GM12864 (cell line): Measurements from ENCODE around the gene VWA3A.

Experiments used
- DNase-seq: peaks from one replicate; pipeline ENCODE4 v3.0.0-alpha.2; 2011; ENCODE audit warnings: low read depth
- H3K4me3 ChIP-seq: 2 replicates; pipeline ENCODE4 v1.5.1; 2011; ENCODE audit warnings: mild to moderate bottlenecking, low read depth, low read length, control low read depth
- CTCF ChIP-seq: IDR thresholded peaks from 2 replicates; pipeline ENCODE4 v1.5.1; 2011; ENCODE audit warnings: low read depth, mild to moderate bottlenecking, moderate library complexity, low read length, control low read depth, inconsistent platforms; ENCODE audit errors: missing control alignments

Gene VWA3A

GRCh38 chr16:22189473-22190080, 97.2 kb downstream of the VWA3A start:
- peak overlapping the region; percentile 75 for H3K4me3 ChIP-seq
- TF ChIP-seq CTCF, result no peak
- DNase-seq, result no peak

- no peak for TF ChIP-seq CTCF
- no peak for DNase-seq
- H3K4me3 ChIP-seq, result peak overlapping the region; percentile 75
Measured at GRCh38 chr16:22190081-22190775, 97.9 kb downstream of the VWA3A start.

GRCh38 chr16:22190776-22191531, 98.6 kb downstream of the VWA3A start:
- DNase-seq, result peak; percentile 95
- no peak for TF ChIP-seq CTCF
- H3K4me3 ChIP-seq, result peak overlapping the region; percentile 54

- peak overlapping the region; percentile 54 for H3K4me3 ChIP-seq
- no peak for TF ChIP-seq CTCF
- no peak for DNase-seq
Measured at GRCh38 chr16:22191532-22192260, 99.4 kb downstream of the VWA3A start.

GRCh38 chr16:22192261-22193062, 100.1 kb downstream of the VWA3A start:
- DNase-seq, result peak; percentile 86
- H3K4me3 ChIP-seq, result peak overlapping the region; percentile 54; the same call in 1 of the 2 replicates
- TF ChIP-seq CTCF, result no peak

- H3K4me3 ChIP-seq, result no peak overlapping the region
- DNase-seq, result no peak
- TF ChIP-seq CTCF, result no peak
Measured at GRCh38 chr16:22193063-22193411, 100.7 kb downstream of the VWA3A start.
